ENCODE data around the gene ITSN2.

DNA sequence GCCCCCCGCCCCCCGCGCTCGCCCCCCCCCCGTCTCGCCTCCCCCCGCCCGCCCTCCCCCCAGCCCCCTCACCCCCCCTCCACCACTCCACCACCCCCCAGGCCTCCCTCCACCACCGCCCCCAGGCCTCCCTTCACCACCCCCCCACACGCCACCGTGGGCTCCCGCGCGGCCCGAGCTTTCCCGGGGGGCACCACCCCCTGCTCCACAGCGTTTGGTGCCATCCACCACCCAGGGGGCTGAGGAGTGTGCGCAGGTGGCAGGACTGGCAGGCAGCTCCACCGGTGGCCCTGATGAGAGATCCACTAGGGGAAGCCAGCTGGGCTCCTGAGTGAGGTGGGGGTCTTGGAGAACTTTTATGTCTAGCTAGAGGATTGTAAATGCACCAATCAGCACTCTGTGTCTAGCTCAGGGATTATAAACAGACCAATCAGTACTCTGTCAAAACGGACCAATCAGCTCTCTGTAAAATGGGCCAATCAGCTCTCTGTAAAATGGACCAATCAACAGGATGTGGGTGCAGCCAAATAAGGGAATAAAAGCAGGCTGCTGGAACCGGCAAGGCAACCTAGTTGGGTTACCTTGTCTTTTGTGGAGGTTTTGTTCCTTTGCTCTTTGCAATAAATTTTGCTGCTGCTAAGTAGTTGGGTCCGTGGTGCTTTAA lies 43.0 kb upstream of the ITSN2 start:
- TF ChIP-seq TAF1 (IDR thresholded peaks at IDR 0.05; ENCODE audit: borderline replicate concordance, low read depth, low read length) (no peak), POLR2A (IDR thresholded peaks at IDR 0.05; ENCODE audit: low read depth, low read length) (no peak)

Data from GM12892 (cell line).